Naive B cell (primary cell): ENCODE data around the gene TVP23A. TPM values are rescaled to one million over a fixed set of nuclear protein-coding genes. Genes with fewer than 3 reads are reported as not detected.
"Not testable (repeated sequence)": the region's sequence is repeated elsewhere in the genome, so short reads cannot be mapped to it uniquely, and the experiment has no call there.

Experiments used
- ATAC-seq, 2 donors: fragments of 150-1000 bp; cut with Tn5 transposase; 2 replicates each; pipeline ENCODE4 v1.10.0; 2021; ENCODE audit warnings: low read depth in 2 of 2, mild to moderate bottlenecking in 2 of 2, moderate library complexity in 2 of 2
- DNase-seq: peaks from one replicate; pipeline ENCODE4 v3.0.0; 2022
- H3K27ac Mint-ChIP-seq, 6 donors: one replicate each; pipeline ENCODE4 v1.8.0; 2020 to 2022; ENCODE audit warnings: mild to moderate bottlenecking in 6 of 6, mixed read lengths in 6 of 6, moderate library complexity in 5 of 6, inconsistent platforms in 2 of 6
- H3K27me3 Mint-ChIP-seq, 3 donors: one replicate each; pipeline ENCODE4 v1.8.0; 2021 to 2022; ENCODE audit warnings: mixed read lengths in 3 of 3, mild to moderate bottlenecking in 1 of 3
- H3K36me3 Mint-ChIP-seq, 2 donors: one replicate each; pipeline ENCODE4 v1.8.0; 2020 to 2022; ENCODE audit warnings: mixed read lengths in 2 of 2, inconsistent platforms in 1 of 2, mild to moderate bottlenecking in 1 of 2
- H3K4me1 Mint-ChIP-seq, 3 donors: one replicate each; pipeline ENCODE4 v1.8.0; 2020 to 2022; ENCODE audit warnings: mixed read lengths in 3 of 3, inconsistent platforms in 1 of 3, mild to moderate bottlenecking in 1 of 3, moderate library complexity in 1 of 3
- H3K4me3 Mint-ChIP-seq, 8 donors: one replicate each; pipeline ENCODE4 v1.8.0; 2020 to 2022; ENCODE audit warnings: mild to moderate bottlenecking in 8 of 8, mixed read lengths in 8 of 8, moderate library complexity in 8 of 8, inconsistent platforms in 2 of 8
- H3K9me3 Mint-ChIP-seq, 7 donors: one replicate each; pipeline ENCODE4 v1.8.0; 2020 to 2022; ENCODE audit warnings: mixed read lengths in 7 of 7, mild to moderate bottlenecking in 5 of 7, inconsistent platforms in 2 of 7, moderate library complexity in 1 of 7
- polyA plus RNA-seq, 6 donors: library from polyadenylated mRNA; unstranded; fragments of 300-500 nt; fragmentation: Illumina TruSeq; gene quantifications; one replicate each; pipeline ENCODE4 v1.2.3, GENCODE V29; 2021; ENCODE audit warnings: low read depth in 6 of 6

TVP23A gene
- polyA plus RNA-seq, 6 donors from 2014 or later = 0.27 to 0.82 (median 0.36) TPM; not detected in 1

DNA sequence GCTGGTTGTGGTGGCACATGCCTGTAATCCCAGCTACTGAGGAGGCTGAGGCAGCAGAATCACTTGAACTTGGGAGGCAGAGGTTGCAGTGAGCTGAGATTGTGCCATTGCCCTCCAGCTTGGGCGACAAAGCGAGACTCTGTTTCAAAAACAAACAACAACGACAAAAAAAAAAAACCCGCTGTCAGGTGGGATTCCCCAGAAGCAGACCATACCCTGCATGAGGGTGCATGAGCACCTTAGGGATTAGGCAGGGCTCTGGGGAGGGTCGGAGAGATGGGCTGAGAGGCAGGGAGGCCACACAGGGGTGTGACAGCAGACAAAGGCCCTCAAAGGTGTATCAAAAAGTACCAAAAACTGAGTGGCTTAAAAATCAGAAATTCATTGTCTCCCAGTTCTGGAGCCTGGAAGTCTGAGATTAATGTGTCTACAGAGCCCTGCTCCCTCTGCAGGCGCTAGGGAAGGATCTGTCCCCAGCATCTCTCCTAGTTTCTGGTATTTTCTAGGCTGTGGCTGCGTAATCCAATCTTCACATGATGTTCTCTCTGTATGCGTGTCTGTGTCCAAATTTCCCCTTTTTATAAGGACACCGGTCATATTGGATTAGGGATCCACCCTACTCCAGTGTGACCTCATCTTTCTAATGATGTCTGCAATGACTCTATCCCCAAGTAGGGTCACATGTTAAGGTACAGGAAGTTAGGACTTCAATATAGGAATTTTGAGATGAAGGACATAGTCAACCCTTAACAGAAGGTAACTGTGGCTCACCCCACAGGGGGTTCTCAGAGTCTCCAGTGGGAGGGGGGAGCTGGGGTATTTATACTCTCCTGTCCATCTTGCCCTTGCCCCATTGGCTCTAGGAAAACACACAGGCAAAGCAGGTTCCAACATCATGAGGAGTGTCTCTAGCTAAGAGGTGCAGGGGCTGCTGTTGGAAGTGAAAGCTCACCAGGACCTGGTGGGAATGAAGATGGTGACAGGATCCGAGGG, 13.6 kb upstream of the TVP23A start:
- DNase-seq = peak; percentile 9
- ATAC-seq = peak; percentile 71 to 81
- Mint-ChIP-seq H3K27me3 (no peaks in the 10 kb centered on the region), H3K4me1 (peaks cover 36 to 69% (median 61%) of the 10 kb centered on the region in 3 donors), H3K4me3 (peak overlapping the region in 7 of 8 donors; percentile 3 to 83 (median 58)), H3K27ac (peak overlapping the region in 5 of 6 donors; percentile 16 to 93 (median 91)), H3K36me3 (peaks cover 0 to 5% of the 10 kb centered on the region in 2 donors), H3K9me3 (peaks cover 0 to 7% (median 0%) of the 10 kb centered on the region in 7 donors)

DNA sequence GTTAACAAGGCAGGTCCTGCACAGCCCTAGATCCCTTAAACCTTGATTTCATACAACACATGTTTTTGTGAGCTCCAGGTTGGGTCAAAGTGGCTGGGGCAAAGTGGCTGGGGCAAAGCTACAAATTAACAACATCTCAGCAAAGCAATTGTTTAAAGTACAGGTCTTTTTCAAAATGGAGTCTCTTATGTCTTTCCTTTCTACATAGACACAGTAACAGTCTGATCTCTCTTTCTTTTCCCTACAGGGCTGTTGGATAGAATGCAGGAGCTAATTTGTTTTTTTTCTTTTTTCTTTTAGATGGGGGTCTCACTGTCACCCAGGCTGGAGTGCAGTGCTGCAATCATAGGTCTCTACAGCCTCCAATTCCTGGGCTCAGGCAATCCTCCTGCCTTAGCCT, 11.6 kb upstream of the TVP23A start:
- not testable (repeated sequence) for DNase-seq, ATAC-seq, H3K36me3 Mint-ChIP-seq, H3K9me3 Mint-ChIP-seq, H3K27me3 Mint-ChIP-seq
- peak overlapping the region in 3 of 6 donors; percentile 45 to 66 (median 56) for H3K27ac Mint-ChIP-seq
- H3K4me3 Mint-ChIP-seq = peak overlapping the region in 3 of 8 donors; percentile 9 to 47 (median 18)
- H3K4me1 Mint-ChIP-seq = peaks cover 33 to 69% (median 61%) of the 10 kb centered on the region in 3 donors

DNA sequence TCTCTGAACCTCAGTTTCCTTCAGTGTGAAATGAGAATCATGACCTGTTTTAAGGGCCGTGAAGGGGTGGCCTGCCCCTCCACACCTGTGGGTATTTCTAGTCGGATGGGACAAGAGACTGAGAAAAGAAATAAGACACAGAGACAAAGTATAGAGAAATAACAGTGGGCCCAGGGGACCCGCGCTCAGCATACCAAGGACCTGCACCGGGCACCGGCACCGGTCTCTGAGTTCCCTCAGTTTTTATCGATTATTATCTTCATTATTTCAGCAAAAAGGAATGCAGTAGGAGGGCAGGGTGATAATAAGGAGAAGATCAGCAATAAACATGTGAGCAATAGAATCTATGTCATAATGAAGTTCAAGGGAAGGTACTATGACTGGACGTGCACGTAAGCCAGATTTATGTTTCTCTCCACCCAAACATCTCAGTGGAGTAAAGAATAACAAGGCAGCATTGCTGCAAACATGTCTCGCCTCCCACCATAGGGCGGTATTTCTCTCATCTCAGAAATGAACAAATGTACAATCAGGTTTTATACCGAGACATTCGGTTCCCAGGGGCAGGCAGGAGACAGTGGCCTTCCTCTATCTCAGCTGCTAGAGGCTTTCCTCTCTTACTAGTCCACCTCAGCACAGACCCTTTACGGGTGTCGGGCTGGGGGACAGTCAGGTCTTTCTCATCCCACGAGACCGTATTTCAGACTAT, 10.9 kb upstream of the TVP23A start:
- Mint-ChIP-seq H3K4me1 (peaks cover 31 to 65% (median 57%) of the 10 kb centered on the region in 3 donors), H3K4me3 (peak overlapping the region in 6 of 8 donors; percentile 9 to 62 (median 55)), H3K27ac (peak overlapping the region; percentile 34 to 95 (median 90))
- DNase-seq, H3K9me3 Mint-ChIP-seq, H3K27me3 Mint-ChIP-seq, H3K36me3 Mint-ChIP-seq, ATAC-seq: not testable (repeated sequence)

DNA sequence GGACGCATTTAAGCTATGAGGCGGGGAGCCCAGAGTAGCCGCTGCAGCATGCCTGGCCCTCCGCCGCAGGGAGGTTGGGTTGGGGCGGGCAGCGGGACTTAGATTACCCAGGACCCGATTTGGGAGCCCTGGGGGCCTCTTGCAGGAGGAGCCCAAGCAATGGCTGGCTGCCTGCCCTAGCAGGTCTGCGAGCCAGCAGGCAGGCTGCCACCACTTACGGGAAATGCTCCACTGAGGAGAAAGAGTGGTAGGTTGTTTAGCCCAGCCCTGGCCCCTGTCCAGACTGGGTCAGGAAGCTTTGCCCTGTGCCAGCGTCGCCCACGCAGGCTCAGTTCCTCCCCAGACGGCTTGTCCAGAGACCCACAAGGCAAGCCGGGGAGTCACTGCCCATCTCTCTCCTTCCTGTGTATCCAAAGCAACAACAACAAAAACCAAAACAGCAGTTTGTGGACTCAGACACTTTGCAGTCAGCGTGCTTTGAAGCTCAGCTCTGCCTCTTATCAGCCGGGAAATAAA, 10.3 kb upstream of the TVP23A start:
- Mint-ChIP-seq H3K27ac (peak overlapping the region in 5 of 6 donors; percentile 55 to 90 (median 82)), H3K4me3 (peak overlapping the region in 5 of 8 donors; percentile 34 to 68 (median 61)), H3K36me3 (no peaks in the 10 kb centered on the region), H3K4me1 (peaks cover 25 to 58% (median 51%) of the 10 kb centered on the region in 3 donors), H3K27me3 (no peaks in the 10 kb centered on the region), H3K9me3 (no peaks in the 10 kb centered on the region)
- DNase-seq (no peak), ATAC-seq (peak in 1 of 2 donors; percentile 18)

DNA sequence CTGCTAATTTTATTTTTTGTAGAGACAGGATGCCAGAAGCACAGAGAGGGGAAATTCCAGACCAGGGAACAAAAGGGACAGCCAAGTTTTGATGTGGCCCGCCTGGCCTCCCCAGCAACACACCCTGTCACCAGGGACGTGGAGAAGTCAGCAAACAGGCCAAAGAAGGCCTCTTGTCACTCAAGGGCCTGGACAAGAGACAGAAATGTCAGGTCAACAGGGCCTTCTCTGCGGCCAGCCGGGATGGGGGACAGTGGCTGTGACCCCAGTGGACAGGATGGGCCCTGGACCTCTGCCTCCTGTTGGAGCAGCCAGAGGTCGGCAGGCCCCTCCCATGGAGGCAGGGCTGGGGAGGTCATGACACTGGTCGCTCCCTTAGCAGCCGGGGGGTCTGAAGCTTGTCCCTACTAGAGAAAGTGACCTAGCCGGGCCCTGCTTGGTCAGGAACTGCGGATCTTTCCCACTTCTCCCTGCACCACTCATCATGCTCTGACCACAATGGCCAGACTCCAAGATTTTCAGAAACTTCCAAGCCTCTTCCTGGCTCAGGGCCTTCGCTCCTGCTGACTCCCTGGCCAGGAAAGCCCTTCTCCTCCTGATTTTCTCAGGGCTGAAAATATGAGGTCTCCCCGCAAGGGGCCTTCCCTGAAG, 9.2 kb upstream of the TVP23A start:
- Mint-ChIP-seq H3K36me3 (no peaks in the 10 kb centered on the region), H3K4me1 (peaks cover 25 to 47% (median 44%) of the 10 kb centered on the region in 3 donors), H3K9me3 (no peaks in the 10 kb centered on the region), H3K4me3 (peak overlapping the region in 1 of 8 donors; percentile 54), H3K27me3 (no peaks in the 10 kb centered on the region), H3K27ac (peak overlapping the region in 3 of 6 donors; percentile 82 to 92 (median 90))
- no peak for ATAC-seq
- no peak for DNase-seq

DNA sequence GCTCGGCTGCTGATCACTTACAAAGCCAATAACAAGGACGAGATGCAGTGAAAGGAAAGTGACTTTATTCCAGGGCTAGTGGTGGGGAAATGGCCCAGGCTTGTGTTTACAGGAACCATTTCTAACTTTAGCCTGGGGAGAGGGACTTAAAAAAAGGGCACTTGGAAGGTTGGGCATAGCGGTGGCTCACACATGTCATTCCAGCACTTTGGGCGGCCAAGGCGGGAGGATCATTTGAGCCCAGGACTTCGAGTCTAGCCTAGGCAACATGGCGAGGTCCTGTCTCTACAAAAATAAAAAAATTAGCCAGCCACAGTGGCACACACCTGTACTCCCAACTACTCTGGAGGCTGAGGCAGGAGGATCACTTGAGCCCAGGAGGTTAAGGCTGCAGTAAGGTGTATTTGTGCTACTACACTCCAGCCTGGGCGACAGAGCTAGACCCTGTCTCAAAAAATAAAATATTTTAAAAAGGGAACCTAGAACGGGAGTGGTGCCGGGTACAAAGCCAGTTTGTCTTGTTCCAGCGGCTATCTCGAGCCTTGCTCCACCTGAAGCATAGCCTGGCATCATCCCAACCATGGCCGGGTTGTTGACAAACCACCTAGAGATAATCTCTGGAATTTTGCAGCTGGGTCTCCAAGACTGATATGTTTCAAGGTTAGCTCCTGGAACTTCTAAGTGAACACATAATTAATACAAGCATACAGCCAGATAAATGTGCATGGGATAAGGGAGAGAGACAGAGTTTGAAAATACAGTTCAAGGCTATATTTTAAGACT, 5.7 kb upstream of the TVP23A start:
- no peaks in the 10 kb centered on the region for H3K36me3 Mint-ChIP-seq
- ATAC-seq (no peak), DNase-seq (no peak)
- no peaks in the 10 kb centered on the region for H3K27me3 Mint-ChIP-seq
- no peaks in the 10 kb centered on the region for H3K9me3 Mint-ChIP-seq
- H3K4me1 Mint-ChIP-seq = peaks cover 17 to 31% (median 25%) of the 10 kb centered on the region in 3 donors
- peak overlapping the region in 1 of 8 donors; percentile 21 for H3K4me3 Mint-ChIP-seq
- peak overlapping the region in 4 of 6 donors; percentile 24 to 88 (median 78) for H3K27ac Mint-ChIP-seq

DNA sequence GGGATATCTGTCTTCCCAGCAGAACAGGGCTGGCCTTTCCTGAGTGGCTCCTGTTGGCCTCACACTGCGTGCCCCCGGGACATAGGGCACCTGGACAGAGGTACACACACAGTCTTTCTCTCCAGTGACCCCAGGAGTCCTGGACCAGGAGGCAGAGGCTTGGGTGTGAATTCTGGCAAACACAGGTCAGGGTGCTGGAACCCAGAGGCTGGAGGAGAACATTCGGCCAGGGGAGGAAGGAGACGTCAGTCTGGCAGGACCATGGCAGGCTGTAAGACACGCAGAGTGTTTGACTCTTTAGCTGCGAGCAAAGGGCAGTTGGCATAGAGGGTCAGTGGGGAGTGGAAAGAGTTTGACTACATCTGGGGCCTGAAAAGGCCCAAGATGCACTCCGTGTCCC, 4.1 kb upstream of the TVP23A start:
- ATAC-seq (no peak), DNase-seq (no peak)
- Mint-ChIP-seq H3K36me3 (no peaks in the 10 kb centered on the region), H3K27ac (peak overlapping the region in 1 of 6 donors; percentile 32), H3K4me3 (no peak overlapping the region), H3K9me3 (no peaks in the 10 kb centered on the region), H3K4me1 (peaks cover 8 to 19% (median 12%) of the 10 kb centered on the region in 3 donors), H3K27me3 (peaks cover 0 to 4% (median 3%) of the 10 kb centered on the region in 3 donors)

DNA sequence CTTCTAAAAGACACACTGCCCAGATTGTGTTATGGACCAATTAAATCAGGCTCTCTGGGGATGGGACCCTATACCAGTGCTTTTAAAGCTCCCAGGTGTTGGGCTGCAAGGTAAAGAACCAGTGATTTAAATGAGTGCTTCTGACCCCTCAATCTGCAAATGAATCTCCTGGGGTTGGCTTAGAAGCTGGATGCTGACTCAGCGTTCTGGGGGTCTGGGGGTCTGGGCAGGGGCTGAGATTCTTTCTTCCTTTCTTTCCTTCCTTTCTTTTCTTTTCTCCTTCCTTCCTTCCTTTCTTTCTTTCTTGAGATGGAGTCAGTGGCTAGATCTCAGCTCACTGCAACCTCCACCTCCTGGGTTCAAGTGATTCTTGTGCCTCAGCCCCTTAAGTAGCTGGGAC, 2.0 kb upstream of the TVP23A start:
- Mint-ChIP-seq H3K4me1 (peaks cover 11 to 22% (median 12%) of the 10 kb centered on the region in 3 donors), H3K9me3 (no peaks in the 10 kb centered on the region), H3K27me3 (peaks cover 0 to 8% (median 7%) of the 10 kb centered on the region in 3 donors), H3K4me3 (no peak overlapping the region), H3K36me3 (no peaks in the 10 kb centered on the region), H3K27ac (peak overlapping the region in 4 of 6 donors; percentile 45 to 97 (median 83))
- no peak for ATAC-seq
- no peak for DNase-seq

DNA sequence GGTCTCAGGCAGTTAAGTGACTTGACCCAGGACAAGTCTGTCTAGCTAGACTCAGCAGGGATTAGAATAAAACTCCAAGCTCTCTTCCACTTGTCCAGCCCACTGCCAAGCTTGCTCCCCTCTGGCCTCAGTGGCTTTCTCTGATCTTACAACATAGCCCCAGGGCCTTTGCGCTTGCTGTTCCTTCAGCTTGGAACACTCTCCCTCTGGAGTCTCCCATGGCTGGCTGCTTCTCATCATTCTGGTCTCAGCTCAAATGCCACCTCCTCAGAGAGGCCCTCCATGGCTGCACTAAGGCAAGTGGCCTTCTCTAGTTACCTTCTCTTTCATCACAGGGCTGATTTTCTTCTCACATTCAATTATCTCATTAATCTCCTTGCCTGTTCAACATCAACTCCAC, 1.1 kb downstream of the TVP23A start:
- Mint-ChIP-seq H3K36me3 (no peaks in the 10 kb centered on the region), H3K4me3 (peak overlapping the region in 4 of 8 donors; percentile 1 to 28 (median 6)), H3K27ac (no peak overlapping the region), H3K27me3 (peaks cover 0 to 8% (median 7%) of the 10 kb centered on the region in 3 donors), H3K9me3 (no peaks in the 10 kb centered on the region), H3K4me1 (peaks cover 30 to 41% (median 30%) of the 10 kb centered on the region in 3 donors)
- no peak for DNase-seq
- ATAC-seq = no peak

DNA sequence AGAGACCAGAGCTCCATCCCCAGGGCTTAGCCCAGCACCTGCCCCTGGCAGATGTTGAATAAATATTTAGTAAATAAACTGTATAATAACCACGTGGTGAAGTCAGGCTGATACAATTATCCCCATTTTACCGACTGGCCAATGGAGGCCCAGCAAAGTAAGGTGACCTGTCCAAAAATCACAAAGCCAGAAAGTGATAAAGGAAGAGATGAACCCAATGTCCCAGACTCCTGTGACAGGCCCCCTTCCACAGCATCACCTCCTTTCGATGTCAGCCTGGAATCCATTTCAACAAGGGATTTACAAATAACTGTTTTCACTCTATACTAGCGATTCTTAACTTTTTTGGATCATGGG, 5.5 kb downstream of the TVP23A start:
- Mint-ChIP-seq H3K27ac (peak overlapping the region in 1 of 6 donors; percentile 40), H3K36me3 (no peaks in the 10 kb centered on the region), H3K9me3 (no peaks in the 10 kb centered on the region), H3K4me1 (peaks cover 32 to 38% (median 36%) of the 10 kb centered on the region in 3 donors), H3K27me3 (peaks cover 0 to 8% (median 7%) of the 10 kb centered on the region in 3 donors), H3K4me3 (peak overlapping the region in 3 of 8 donors; percentile 4 to 59 (median 35))
- DNase-seq (no peak), ATAC-seq (no peak)

DNA sequence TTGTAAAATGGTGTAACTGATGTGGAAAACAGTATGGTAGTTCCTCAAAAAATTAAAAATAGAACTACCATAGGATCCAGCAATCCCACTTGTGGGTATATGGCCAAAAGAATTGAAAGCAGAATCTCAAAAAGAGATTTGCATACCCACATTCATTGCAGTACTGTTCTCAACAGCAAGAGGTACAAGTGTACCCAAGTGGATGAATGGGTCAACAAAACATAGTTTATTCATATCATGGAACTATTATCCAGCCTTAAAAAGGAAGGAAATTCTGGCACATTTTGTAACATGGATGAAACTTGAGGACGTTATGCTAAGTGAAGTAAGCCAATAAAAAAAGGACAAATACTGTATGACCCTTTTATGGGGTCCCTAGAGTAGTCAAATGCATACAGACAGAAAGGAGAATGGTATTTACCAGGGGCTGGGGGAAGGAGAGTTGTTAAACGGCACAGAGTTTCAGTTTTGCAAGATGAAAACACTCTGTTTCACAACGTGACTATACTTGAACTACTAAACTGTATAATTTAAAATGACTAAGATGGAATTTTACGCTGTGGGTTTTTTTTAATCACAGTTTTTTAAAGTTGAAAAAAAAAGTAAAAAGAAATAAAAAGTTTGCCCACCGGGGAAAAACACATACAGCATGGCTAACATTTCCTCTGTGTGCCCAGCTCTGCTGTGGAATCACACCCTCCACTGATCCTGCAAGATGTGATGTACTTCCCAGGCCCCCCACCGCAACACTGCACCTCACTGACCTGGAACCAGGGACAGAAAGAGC, 6.1 kb downstream of the TVP23A start:
- no peaks in the 10 kb centered on the region for H3K36me3 Mint-ChIP-seq
- peak; percentile 50 to 57 for ATAC-seq
- no peak for DNase-seq
- peak overlapping the region in 3 of 6 donors; percentile 40 to 77 (median 63) for H3K27ac Mint-ChIP-seq
- H3K4me1 Mint-ChIP-seq = peaks cover 32 to 40% (median 38%) of the 10 kb centered on the region in 3 donors
- no peaks in the 10 kb centered on the region for H3K9me3 Mint-ChIP-seq
- peaks cover 0 to 2% (median 1%) of the 10 kb centered on the region in 3 donors for H3K27me3 Mint-ChIP-seq
- peak overlapping the region in 4 of 8 donors; percentile 4 to 59 (median 22) for H3K4me3 Mint-ChIP-seq
